GM19328 (cell line): ENCODE data around the gene ZNF331.

ENCODE experiments used
- ATAC-seq: cut with Tn5 transposase; IDR thresholded peaks from one replicate; pipeline ENCODE4 v1.9.1; 2021; ENCODE audit warnings: mild to moderate bottlenecking, moderate library complexity; ENCODE audit not compliant: unreplicated experiment

Gene ZNF331

GRCh38 chr19:53624771-53625545 is 87.0 kb downstream of the ZNF331 start:
- no peak for ATAC-seq

GRCh38 chr19:53626486-53626885 is 88.5 kb downstream of the ZNF331 start:
- ATAC-seq = no peak

DNA sequence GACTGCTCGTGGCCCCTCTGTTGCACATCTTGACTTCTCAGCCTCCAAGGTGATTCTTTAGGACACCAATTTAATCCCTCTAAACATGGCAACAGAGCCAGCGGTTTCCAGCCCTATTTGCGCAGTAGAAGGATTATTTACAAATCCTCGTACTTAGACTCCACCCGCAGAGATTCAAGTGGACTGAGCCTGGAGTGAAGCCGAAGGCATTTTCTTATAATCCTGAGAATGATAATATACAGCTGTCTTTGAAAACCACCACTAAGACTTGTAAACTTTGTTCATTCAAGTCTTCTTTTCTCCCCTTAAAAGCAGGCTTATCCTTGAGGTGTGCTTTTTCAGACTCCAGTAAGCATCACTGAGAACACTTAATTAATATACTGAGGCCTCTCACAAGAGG is 89.0 kb downstream of the ZNF331 start:
- ATAC-seq = no peak
